Gastroesophageal sphincter (tissue), 3 donors: ENCODE data around the gene MRPL9.

Source experiments
- CTCF ChIP-seq, 4 experiments: fragments of 200-600 bp in 2 of 4; fragments of 450-650 bp in 2 of 4; sonication (generic) in 1 of 4; IDR thresholded peaks; one replicate each; pipeline ENCODE4 v1.5.1; 2017 to 2019; ENCODE audit warnings: antibody characterized with exemption in 4 of 4, mild to moderate bottlenecking in 2 of 4, moderate library complexity in 2 of 4
- EP300 ChIP-seq: sonication (generic); formaldehyde crosslinking; IDR thresholded peaks from one replicate; pipeline ENCODE4 v1.6.1; 2017; ENCODE audit warnings: antibody characterized with exemption, mild to moderate bottlenecking

- no peak for TF ChIP-seq CTCF (IDR thresholded peaks at IDR 0.05)
- no peak for TF ChIP-seq EP300
These were observed 53.0 kb downstream of the MRPL9 start for GRCh38 chr1:151710187-151710840.
